Measurements from ENCODE around the gene ADAM19. TPM values are rescaled to one million over a fixed set of nuclear protein-coding genes. Genes with fewer than 3 reads are reported as not detected.

ADAM19 gene
- total RNA-seq, 1 experiment from 2014 or later: 4.9 TPM

DNA sequence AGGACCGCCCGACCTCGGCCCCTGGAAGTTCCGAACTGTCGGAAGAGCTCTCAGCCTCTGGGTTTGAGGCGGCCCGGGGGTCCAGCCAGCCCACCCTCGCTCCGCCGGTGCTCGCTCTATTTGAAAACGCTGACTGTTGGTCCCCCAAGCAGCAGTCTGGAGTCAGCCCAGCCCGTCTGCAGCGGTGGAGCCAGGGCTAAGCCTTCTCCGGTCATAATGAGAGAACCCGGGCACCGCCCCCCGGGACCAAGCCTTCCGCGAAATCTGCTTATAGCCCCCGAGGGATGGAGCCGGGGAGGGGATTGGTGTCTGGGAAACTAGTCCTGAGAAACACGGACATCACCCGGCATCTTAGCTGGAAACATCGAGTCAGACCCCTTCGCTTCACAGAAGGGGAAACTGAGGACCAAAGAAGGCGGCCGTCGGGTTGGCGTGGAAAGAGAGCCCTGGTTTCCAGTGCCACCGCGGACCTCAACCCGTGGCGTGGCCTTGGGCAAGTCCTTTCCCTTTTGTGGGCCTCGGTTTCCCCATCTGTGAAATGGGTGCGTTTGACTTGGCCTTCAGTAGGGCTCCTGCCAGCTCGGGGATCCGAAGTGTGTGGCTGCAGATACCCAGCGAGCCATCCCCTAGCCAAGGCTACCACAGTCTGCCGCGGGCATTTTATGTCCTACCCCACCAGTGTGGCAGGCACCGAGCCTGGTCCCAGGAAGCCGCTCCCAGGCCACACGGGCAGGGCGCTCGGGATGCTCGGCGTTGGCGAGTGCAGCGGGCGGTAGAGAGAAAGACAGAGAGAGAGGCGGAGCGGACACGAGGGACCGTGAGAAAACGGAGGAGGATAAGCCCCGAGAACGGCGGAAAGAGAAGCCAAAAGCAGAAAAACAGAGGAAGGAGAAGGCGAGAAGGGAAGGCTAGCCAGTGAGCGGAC lies 857 bp downstream of the ADAM19 start:
- Histone ChIP-seq H3K9ac (ENCODE audit: low read length) (peak overlapping the region; percentile 78), H3K79me2 (ENCODE audit: low read length) (no peaks in the 10 kb centered on the region), H3K9me3 (ENCODE audit: low read length) (no peaks in the 10 kb centered on the region), H3K36me3 (ENCODE audit: insufficient read depth, low read length) (no peaks in the 10 kb centered on the region), H3K4me2 (ENCODE audit: low read depth, low read length, poor library complexity, severe bottlenecking) (peak overlapping the region; percentile 74), H3K4me3 (ENCODE audit: low read length) (peak overlapping the region; percentile 73), H3K4me1 (ENCODE audit: low read length) (peaks cover 51% of the 10 kb centered on the region), H3K27me3 (ENCODE audit: low read length) (peaks cover 2% of the 10 kb centered on the region; the same call in 1 of the 2 replicates), H2AFZ (ENCODE audit: low read length) (peak overlapping the region; percentile 94), H3K27ac (ENCODE audit: low read length) (no peak overlapping the region), H3K9me2 (replicated peaks; ENCODE audit: insufficient read depth, low read length) (no peaks in the 10 kb centered on the region), H4K20me1 (ENCODE audit: insufficient read depth, low read depth, low read length) (no peaks in the 10 kb centered on the region)
- DNase-seq: peak; percentile 66

DNA sequence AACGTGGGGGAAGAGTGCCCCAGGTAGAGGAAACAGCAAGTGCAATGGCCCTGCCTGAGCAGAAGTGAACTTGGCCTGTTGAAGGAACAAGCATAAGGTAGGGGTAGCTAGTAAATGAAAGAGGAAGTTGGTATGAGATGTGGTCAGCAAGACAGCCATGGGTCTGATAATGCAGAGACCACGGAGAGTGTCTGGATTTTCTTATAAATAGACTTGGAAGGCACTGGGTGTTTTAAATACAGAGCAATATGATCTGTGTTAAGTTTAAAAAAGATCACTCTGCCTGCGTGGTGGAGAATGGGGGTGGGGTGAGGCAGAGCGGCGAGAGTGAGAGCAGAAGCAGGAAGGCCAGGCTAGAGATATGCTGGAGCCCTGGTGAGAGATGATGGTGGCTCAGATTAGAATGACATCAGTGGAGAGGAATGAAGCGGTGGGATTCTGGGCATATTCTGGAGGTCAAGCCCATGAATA lies 4.2 kb downstream of the ADAM19 start:
- Histone ChIP-seq H3K4me3 (ENCODE audit: low read length) (peak overlapping the region; percentile 34; the same call in 1 of the 2 replicates), H2AFZ (ENCODE audit: low read length) (peak overlapping the region; percentile 17), H3K36me3 (ENCODE audit: insufficient read depth, low read length) (no peaks in the 10 kb centered on the region), H3K4me1 (ENCODE audit: low read length) (peaks cover 46% of the 10 kb centered on the region), H4K20me1 (ENCODE audit: insufficient read depth, low read depth, low read length) (no peaks in the 10 kb centered on the region), H3K4me2 (ENCODE audit: low read depth, low read length, poor library complexity, severe bottlenecking) (peak overlapping the region; percentile 69), H3K9me3 (ENCODE audit: low read length) (no peaks in the 10 kb centered on the region), H3K27ac (ENCODE audit: low read length) (peak overlapping the region; percentile 68), H3K9ac (ENCODE audit: low read length) (peak overlapping the region; percentile 53), H3K79me2 (ENCODE audit: low read length) (no peaks in the 10 kb centered on the region), H3K9me2 (replicated peaks; ENCODE audit: insufficient read depth, low read length) (no peaks in the 10 kb centered on the region), H3K27me3 (ENCODE audit: low read length) (peaks cover 2% of the 10 kb centered on the region; the same call in 1 of the 2 replicates)
- peak; percentile 83 for DNase-seq

DNA sequence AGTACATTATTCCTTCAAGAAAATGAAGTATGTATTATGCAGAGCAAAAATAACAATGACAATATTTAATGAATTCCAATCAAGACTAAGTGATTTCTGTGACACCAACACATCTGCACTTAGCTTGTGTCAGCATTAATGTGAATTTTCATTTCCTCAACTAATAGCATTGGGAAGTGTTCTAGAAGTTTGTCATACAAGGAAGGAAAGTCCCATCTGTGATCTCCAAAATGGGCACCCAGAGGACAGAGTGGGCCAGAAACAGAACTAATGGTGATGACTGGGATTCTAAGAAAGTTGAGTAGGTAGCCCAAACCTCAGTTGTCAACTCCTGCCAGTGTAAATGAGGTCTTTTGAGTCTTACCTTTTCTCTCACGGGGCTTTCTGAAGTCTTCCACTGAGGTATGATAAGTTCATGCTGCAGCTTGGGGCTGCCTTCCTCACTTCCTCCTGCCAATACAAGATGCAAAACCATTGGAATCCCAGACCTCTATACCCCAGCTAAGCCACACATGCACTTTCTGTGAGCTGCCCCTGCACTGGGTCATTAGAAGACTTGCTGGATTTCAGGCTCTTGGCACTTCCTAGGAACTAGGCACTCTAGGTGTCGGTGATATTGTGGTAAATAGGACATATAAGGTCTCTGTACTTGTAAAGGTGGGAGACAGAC lies 4.9 kb downstream of the ADAM19 start:
- peak; percentile 65 for DNase-seq

DNA sequence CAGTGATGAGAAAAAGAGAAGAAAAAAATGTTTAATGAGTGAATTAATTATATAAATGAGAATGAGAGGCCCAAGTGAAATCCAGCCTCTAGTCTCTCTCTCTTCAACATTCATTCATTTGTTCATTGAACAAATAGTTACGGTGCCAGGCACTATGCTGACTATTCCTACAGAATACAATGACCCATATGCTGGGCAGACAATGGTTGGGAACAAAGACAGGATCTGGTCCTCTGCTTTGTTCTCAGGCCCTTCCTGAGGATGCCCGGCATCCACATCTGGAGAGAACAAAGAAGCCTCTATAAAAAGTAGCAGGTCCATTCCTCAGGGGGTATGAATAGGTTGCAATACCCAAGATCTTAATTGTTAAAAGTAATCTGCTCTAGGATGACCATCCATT lies 6.9 kb downstream of the ADAM19 start:
- Histone ChIP-seq H3K9ac (ENCODE audit: low read length) (no peak overlapping the region), H2AFZ (ENCODE audit: low read length) (no peak overlapping the region), H3K9me3 (ENCODE audit: low read length) (no peaks in the 10 kb centered on the region), H3K27ac (ENCODE audit: low read length) (no peak overlapping the region), H3K79me2 (ENCODE audit: low read length) (no peaks in the 10 kb centered on the region), H3K27me3 (ENCODE audit: low read length) (no peaks in the 10 kb centered on the region), H4K20me1 (ENCODE audit: insufficient read depth, low read depth, low read length) (no peaks in the 10 kb centered on the region), H3K4me3 (ENCODE audit: low read length) (no peak overlapping the region), H3K4me1 (ENCODE audit: low read length) (peaks cover 24% of the 10 kb centered on the region), H3K9me2 (replicated peaks; ENCODE audit: insufficient read depth, low read length) (no peaks in the 10 kb centered on the region), H3K36me3 (ENCODE audit: insufficient read depth, low read length) (no peaks in the 10 kb centered on the region), H3K4me2 (ENCODE audit: low read depth, low read length, poor library complexity, severe bottlenecking) (no peak overlapping the region)
- no peak for DNase-seq

More for the DNA sequence above, 4.9 kb downstream of the ADAM19 start:
- Histone ChIP-seq H3K4me2 (ENCODE audit: low read depth, low read length, poor library complexity, severe bottlenecking) (peak overlapping the region; percentile 69), H3K4me1 (ENCODE audit: low read length) (peaks cover 39% of the 10 kb centered on the region), H3K9me3 (ENCODE audit: low read length) (no peaks in the 10 kb centered on the region), H3K27me3 (ENCODE audit: low read length) (peaks cover 2% of the 10 kb centered on the region; the same call in 1 of the 2 replicates), H3K27ac (ENCODE audit: low read length) (peak overlapping the region; percentile 68), H3K9me2 (replicated peaks; ENCODE audit: insufficient read depth, low read length) (no peaks in the 10 kb centered on the region), H3K4me3 (ENCODE audit: low read length) (no peak overlapping the region), H2AFZ (ENCODE audit: low read length) (peak overlapping the region; percentile 17), H3K36me3 (ENCODE audit: insufficient read depth, low read length) (no peaks in the 10 kb centered on the region), H3K9ac (ENCODE audit: low read length) (peak overlapping the region; percentile 53; the same call in 1 of the 2 replicates), H4K20me1 (ENCODE audit: insufficient read depth, low read depth, low read length) (no peaks in the 10 kb centered on the region), H3K79me2 (ENCODE audit: low read length) (no peaks in the 10 kb centered on the region)

DNA sequence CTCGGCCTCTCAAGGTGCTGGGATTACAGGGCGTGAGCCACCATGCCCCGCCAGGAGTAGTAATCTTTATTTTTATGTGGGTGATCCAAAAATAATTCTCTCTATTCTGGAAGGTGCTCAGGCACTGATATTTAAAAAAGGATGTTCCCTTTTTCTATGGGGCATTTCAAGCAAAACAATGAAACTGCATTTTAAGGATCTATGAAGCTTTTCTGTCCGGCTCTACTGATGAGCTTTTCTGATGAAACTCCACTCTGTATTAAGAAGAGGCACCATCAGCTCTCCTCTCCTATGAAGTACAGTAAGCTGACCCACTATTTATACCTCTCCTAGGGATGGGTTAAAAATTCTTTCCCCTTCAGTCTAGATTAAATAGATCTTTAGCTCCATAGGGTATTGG lies 7.4 kb downstream of the ADAM19 start:
- H3K9ac ChIP-seq (ENCODE audit: low read length): no peak overlapping the region
- H3K4me3 ChIP-seq (ENCODE audit: low read length): no peak overlapping the region
- no peaks in the 10 kb centered on the region for H3K36me3 ChIP-seq (ENCODE audit: insufficient read depth, low read length)
- H2AFZ ChIP-seq (ENCODE audit: low read length): no peak overlapping the region
- no peak overlapping the region for H3K4me2 ChIP-seq (ENCODE audit: low read depth, low read length, poor library complexity, severe bottlenecking)
- H3K4me1 ChIP-seq (ENCODE audit: low read length): peaks cover 21% of the 10 kb centered on the region
- no peaks in the 10 kb centered on the region for H3K27me3 ChIP-seq (ENCODE audit: low read length)
- H3K79me2 ChIP-seq (ENCODE audit: low read length): no peaks in the 10 kb centered on the region
- no peaks in the 10 kb centered on the region for H4K20me1 ChIP-seq (ENCODE audit: insufficient read depth, low read depth, low read length)
- no peaks in the 10 kb centered on the region for H3K9me2 ChIP-seq (replicated peaks; ENCODE audit: insufficient read depth, low read length)
- no peaks in the 10 kb centered on the region for H3K9me3 ChIP-seq (ENCODE audit: low read length)
- DNase-seq: no peak
- no peak overlapping the region for H3K27ac ChIP-seq (ENCODE audit: low read length)

DNA sequence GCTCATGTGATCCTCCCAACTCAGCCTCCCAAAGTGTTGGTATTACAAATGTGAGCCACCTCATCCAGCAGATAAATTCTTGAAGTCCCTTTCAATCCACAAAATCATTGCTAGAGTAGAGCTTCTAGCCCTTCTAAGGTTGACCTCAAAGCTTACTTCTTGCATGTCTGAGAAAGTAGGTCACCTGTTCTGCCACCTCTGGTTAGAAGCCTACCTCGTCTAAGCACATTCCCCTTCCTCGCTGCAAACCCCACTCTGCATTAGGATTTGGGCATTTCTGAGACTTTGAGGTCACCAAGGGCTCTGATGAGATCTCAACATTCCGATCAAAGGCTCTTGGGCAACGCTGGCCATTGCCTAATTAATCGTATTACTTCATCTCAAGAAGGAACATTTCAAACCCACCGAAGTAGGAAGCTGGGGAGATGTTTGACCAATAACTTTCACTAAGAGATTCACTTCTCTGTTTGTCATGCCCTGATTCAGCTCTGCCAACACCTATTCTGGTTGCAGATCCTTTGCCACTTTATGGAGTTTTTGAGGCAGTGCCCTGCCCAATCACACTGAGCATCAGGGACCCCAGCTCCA lies 8.6 kb downstream of the ADAM19 start:
- no peaks in the 10 kb centered on the region for H3K9me3 ChIP-seq (ENCODE audit: low read length)
- no peak overlapping the region for H3K27ac ChIP-seq (ENCODE audit: low read length)
- no peaks in the 10 kb centered on the region for H3K27me3 ChIP-seq (ENCODE audit: low read length)
- no peaks in the 10 kb centered on the region for H4K20me1 ChIP-seq (ENCODE audit: insufficient read depth, low read depth, low read length)
- no peaks in the 10 kb centered on the region for H3K9me2 ChIP-seq (replicated peaks; ENCODE audit: insufficient read depth, low read length)
- no peak overlapping the region for H3K4me3 ChIP-seq (ENCODE audit: low read length)
- H2AFZ ChIP-seq (ENCODE audit: low read length): no peak overlapping the region
- no peak for DNase-seq
- no peaks in the 10 kb centered on the region for H3K36me3 ChIP-seq (ENCODE audit: insufficient read depth, low read length)
- peaks cover 17% of the 10 kb centered on the region for H3K4me1 ChIP-seq (ENCODE audit: low read length)
- no peak overlapping the region for H3K9ac ChIP-seq (ENCODE audit: low read length)
- no peak overlapping the region for H3K4me2 ChIP-seq (ENCODE audit: low read depth, low read length, poor library complexity, severe bottlenecking)
- no peaks in the 10 kb centered on the region for H3K79me2 ChIP-seq (ENCODE audit: low read length)

DNA sequence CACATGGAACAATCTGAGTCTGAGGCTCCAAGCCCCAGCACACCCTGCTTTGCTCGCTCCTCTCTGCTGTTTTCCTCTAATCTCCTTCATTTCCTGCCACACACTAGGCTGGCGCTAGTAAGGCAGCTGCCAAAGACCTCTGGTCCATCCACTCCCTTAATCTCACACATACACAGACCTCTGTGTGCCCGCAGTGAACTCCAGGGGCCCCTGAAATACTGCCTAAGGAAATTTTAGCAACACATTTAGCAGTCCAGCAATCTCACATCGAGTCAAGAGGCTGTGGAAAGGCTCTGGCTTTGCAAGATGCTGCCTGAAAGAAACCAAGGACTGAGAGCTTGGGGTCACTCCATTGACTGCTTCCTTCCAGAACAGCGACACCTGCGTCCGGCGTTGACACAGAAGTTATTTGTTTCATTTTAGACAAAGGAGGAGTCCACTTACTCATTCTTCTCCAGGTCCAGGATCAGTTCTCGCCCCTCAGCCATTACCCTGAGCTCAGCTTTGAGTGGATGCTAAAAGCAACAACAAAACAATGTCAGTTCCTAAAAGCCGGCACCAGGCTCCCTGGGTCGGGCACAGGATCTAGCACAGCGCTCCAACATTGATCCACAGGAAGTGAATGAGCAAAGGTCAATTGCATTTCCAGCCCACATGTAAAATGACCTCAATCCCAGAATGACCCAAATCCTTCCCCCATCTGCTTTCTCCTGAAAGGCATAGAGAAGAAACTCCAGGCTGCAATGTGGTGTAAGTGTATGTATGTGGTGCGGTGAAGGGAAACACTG lies 11.5 kb downstream of the ADAM19 start:
- Histone ChIP-seq H3K4me2 (ENCODE audit: low read depth, low read length, poor library complexity, severe bottlenecking) (no peak overlapping the region), H3K27me3 (ENCODE audit: low read length) (no peaks in the 10 kb centered on the region), H3K27ac (ENCODE audit: low read length) (no peak overlapping the region), H3K4me1 (ENCODE audit: low read length) (no peaks in the 10 kb centered on the region; the same call in 1 of the 2 replicates), H3K79me2 (ENCODE audit: low read length) (no peaks in the 10 kb centered on the region), H4K20me1 (ENCODE audit: insufficient read depth, low read depth, low read length) (no peaks in the 10 kb centered on the region), H3K9me2 (replicated peaks; ENCODE audit: insufficient read depth, low read length) (no peaks in the 10 kb centered on the region), H2AFZ (ENCODE audit: low read length) (no peak overlapping the region), H3K9me3 (ENCODE audit: low read length) (no peaks in the 10 kb centered on the region), H3K9ac (ENCODE audit: low read length) (no peak overlapping the region), H3K36me3 (ENCODE audit: insufficient read depth, low read length) (no peaks in the 10 kb centered on the region), H3K4me3 (ENCODE audit: low read length) (no peak overlapping the region)
- DNase-seq: no peak

All from Karpas-422 (cell line).